GF-D8 (cell line): ENCODE measurements around the gene ZNF91.
"Not testable (repeated sequence)": the region's sequence is repeated elsewhere in the genome, so short reads cannot be mapped to it uniquely, and the experiment has no call there.

Experiments
- DNase-seq: peaks from one replicate; lab custom pipeline; 2025; lab: John Stamatoyannopoulos, UW

The ZNF91 gene

GRCh38 chr19:23395722-23396117, 449 bp upstream of the ZNF91 start:
- DNase-seq, result not testable (repeated sequence)

GRCh38 chr19:23394511-23394910, 760 bp downstream of the ZNF91 start:
- DNase-seq, result no peak

- DNase-seq, result no peak
These were observed 2.1 kb downstream of the ZNF91 start for GRCh38 chr19:23393121-23393520.

- DNase-seq, result no peak
These were observed 4.0 kb downstream of the ZNF91 start for GRCh38 chr19:23391236-23391635.

- DNase-seq, result no peak
These were observed 9.9 kb downstream of the ZNF91 start for GRCh38 chr19:23385404-23385803.

- DNase-seq, result no peak
These were observed 10.4 kb downstream of the ZNF91 start for GRCh38 chr19:23384858-23385257.

- DNase-seq, result no peak
These were observed 11.1 kb downstream of the ZNF91 start for GRCh38 chr19:23384166-23384565.

- DNase-seq, result no peak
These were observed 12.3 kb downstream of the ZNF91 start for GRCh38 chr19:23382955-23383354.

- no peak for DNase-seq
These were observed 14.2 kb downstream of the ZNF91 start for GRCh38 chr19:23381114-23381513.

GRCh38 chr19:23379671-23380070, 15.6 kb downstream of the ZNF91 start:
- not testable (repeated sequence) for DNase-seq

- no peak for DNase-seq
These were observed 16.3 kb downstream of the ZNF91 start for GRCh38 chr19:23378948-23379347.

- no peak for DNase-seq
These were observed 18.0 kb downstream of the ZNF91 start for GRCh38 chr19:23377276-23377675.

- no peak for DNase-seq
These were observed 28.8 kb downstream of the ZNF91 start for GRCh38 chr19:23366437-23366836.

- DNase-seq, result not testable (repeated sequence)
These were observed 29.2 kb downstream of the ZNF91 start for GRCh38 chr19:23366031-23366430.

- no peak for DNase-seq
These were observed 30.0 kb downstream of the ZNF91 start for GRCh38 chr19:23365222-23365621.

GRCh38 chr19:23361843-23362242, 33.4 kb downstream of the ZNF91 start:
- DNase-seq, result not testable (repeated sequence)

GRCh38 chr19:23351806-23352205, 43.5 kb downstream of the ZNF91 start:
- DNase-seq, result no peak

- no peak for DNase-seq
These were observed 48.6 kb downstream of the ZNF91 start for GRCh38 chr19:23346696-23347095.

GRCh38 chr19:23345838-23346237, 49.4 kb downstream of the ZNF91 start:
- DNase-seq, result no peak

- no peak for DNase-seq
These were observed 51.7 kb downstream of the ZNF91 start for GRCh38 chr19:23343434-23344010.

GRCh38 chr19:23328211-23328610, 67.1 kb downstream of the ZNF91 start:
- DNase-seq, result no peak

- DNase-seq, result peak; percentile 52
These were observed 73.2 kb downstream of the ZNF91 start for GRCh38 chr19:23321953-23322549.

- DNase-seq, result not testable (repeated sequence)
These were observed 73.9 kb downstream of the ZNF91 start for GRCh38 chr19:23321403-23321802.

- not testable (repeated sequence) for DNase-seq
These were observed 75.7 kb downstream of the ZNF91 start for GRCh38 chr19:23319571-23319970.
